Astrocyte (in vitro differentiated cells and primary cell): ENCODE results near the gene MCRS1.

Source experiments
- CTCF ChIP-seq: IDR thresholded peaks from 2 replicates; pipeline ENCODE4 v1.5.1; 2011; ENCODE audit warnings: low read depth, mild to moderate bottlenecking, inconsistent platforms, low read length, moderate library complexity; ENCODE audit not compliant: insufficient read depth
- EZH2 ChIP-seq: IDR thresholded peaks from 2 replicates; pipeline ENCODE4 v1.6.1; 2012; ENCODE audit warnings: mild to moderate bottlenecking, low read length, inconsistent platforms; ENCODE audit not compliant: insufficient read depth

DNA sequence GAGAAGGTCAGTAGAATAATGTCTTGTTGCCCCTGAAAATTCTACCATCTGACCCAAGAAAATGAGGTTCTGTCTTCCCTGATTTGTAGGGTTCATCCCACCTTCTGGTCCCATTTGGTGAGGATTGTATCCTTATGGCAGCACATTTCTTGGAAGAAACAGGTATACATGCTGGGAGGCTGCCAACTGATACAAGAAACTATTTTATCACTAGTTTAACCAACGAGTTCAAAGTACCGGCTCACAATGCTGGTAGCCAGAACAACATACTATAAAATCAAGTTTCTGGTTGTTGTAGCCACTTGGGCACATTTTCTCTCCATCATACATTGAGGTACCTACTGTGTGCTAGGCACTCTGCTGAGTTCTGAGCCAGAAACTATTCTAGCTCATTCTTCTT is 36.2 kb downstream of the MCRS1 start:
- TF ChIP-seq CTCF: no peak
- no peak for TF ChIP-seq EZH2
